GM08714 (cell line): ENCODE measurements around the gene CXXC4.

ENCODE experiments used
- H3K4me3 ChIP-seq: fragments of 200-500 bp; sonication (Bioruptor generic); 2 replicates; pipeline ENCODE4 v1.5.1; 2014; ENCODE audit warnings: mild to moderate bottlenecking, low read length, inconsistent platforms
- ZNF274 ChIP-seq: IDR thresholded peaks from 2 replicates; pipeline ENCODE4 v1.6.1; 2012; ENCODE audit warnings: mild to moderate bottlenecking, low read depth, low read length

CXXC4 gene

GRCh38 chr4:104494822-104495559 lies at the start of gene CXXC4:
CXXC4 (minus strand) TSS chr4:104494894; CDS start chr4:104491802, 3,092 bp downstream.
- no peak for TF ChIP-seq ZNF274
- peak within 1 kb of the TSS; percentile 97 for H3K4me3 ChIP-seq

DNA sequence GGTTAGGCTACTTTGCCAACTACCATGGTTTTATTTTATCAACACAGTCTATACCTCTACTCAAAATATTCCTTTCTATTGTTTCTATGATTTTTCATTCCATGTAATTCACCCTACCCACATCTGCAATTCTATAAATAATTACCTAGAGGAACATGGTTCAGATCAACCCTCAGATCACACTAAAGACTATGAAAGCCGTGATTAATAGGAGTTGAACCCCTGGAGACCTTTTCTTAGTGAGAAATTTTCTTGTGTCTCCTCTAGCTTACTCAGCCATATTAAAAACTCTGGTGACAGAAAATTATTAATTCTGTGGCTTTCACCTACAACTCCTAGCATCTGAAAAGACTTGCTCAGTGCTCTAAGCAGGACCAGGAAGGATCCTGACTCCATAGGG lies 38.5 kb upstream of the CXXC4 start:
- H3K4me3 ChIP-seq = no peak overlapping the region
- no peak for TF ChIP-seq ZNF274

DNA sequence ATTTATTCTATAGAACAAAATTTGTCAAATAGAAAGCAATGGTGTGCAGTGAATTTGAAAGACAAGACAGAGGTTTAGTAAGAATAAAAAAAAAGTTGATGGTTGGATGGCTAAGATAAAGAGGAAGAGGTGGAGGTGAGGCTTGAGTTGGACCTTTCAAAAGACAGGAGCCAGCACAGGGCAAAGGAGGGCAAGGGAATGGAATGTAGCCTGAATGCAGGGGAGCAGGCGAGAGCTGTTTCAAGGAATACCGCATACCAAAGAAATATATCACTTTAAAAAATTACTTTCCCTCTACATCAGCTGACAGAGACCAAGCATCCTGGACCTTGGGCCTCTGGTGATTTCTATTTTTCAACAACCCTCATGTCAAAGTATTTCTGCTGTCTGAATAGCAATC lies 38.0 kb upstream of the CXXC4 start:
- TF ChIP-seq ZNF274 = no peak
- H3K4me3 ChIP-seq = no peak overlapping the region

GRCh38 chr4:104531390-104531789 lies 36.7 kb upstream of the CXXC4 start:
- H3K4me3 ChIP-seq = no peak overlapping the region
- TF ChIP-seq ZNF274 = no peak

DNA sequence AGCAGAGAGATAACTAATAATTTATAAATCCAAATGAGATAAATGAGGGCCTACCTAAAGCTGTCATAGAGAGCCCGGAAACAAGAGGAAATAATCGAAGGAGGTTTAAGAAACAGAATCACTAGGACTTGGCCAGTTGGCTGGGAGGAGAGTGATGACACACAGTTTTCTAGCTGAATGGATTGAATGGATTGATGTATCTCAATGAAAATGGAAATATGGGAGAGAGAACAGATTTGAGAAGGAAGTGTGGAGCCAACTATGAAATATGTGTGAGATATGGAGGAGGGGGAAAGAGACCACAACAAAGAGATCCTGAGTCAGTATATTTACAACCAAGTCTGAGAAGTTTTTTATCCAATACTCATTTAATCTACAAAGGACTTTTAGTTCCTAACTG lies 35.7 kb upstream of the CXXC4 start:
- no peak overlapping the region for H3K4me3 ChIP-seq
- no peak for TF ChIP-seq ZNF274

DNA sequence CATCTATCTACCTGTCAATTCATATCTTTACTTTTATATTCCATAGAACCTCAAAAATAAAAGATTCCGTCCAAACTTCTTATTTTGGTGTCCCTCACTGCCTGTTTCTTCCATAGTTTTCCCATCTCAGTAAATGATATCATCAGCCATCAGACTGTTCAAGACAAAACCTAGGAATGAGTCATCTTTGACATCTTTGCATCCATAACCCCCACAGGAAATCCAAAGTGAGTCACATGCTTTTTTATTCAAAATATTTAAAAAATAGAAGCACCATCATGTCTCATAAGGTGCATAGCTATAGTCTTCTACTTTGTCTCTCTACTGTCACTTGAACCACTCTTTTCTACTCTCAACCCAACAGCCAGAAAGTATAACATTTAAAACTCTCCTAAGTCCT lies 29.9 kb upstream of the CXXC4 start:
- no peak for TF ChIP-seq ZNF274
- no peak overlapping the region for H3K4me3 ChIP-seq

DNA sequence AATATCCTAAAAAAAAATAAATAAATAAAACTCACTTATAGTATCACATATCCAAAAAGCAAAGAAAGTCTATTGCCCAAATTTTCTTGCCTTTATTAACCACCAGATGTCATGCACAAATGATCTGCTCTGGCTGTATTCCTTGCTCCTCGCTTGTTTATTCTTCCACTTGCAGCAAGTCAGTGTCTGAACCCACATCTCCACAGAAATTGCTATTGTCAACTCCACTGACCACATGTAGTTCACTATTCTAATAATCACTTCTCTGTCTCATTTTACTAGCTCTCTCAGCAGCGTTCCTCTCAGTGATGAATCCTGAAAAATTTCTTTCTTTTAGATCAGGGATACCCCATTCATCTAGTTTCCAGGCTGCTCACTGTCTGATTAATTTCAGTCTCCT lies 29.3 kb upstream of the CXXC4 start:
- no peak for TF ChIP-seq ZNF274
- no peak overlapping the region for H3K4me3 ChIP-seq

DNA sequence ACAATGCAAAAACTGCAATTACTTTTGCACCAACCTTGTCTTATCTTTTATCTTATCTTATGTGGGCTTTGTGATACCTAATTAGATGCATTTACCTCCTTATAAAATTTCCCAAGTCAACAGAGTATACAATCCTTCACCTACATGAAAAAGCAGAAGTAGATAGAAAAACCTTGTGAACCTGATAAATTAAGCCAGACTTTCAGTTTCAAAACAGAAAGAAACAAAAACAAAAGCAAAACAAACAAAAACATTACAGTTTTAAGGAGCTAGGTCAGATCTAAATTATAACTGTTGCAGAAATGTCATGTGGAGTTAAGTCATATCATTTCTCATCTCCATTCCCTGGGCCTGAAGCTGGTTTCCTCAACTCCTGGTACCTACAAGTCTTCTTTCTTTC lies 24.9 kb upstream of the CXXC4 start:
- no peak overlapping the region for H3K4me3 ChIP-seq
- TF ChIP-seq ZNF274 = no peak

- H3K4me3 ChIP-seq = no peak overlapping the region
- no peak for TF ChIP-seq ZNF274
Observed at GRCh38 chr4:104516884-104517283, 22.2 kb upstream of the CXXC4 start.

DNA sequence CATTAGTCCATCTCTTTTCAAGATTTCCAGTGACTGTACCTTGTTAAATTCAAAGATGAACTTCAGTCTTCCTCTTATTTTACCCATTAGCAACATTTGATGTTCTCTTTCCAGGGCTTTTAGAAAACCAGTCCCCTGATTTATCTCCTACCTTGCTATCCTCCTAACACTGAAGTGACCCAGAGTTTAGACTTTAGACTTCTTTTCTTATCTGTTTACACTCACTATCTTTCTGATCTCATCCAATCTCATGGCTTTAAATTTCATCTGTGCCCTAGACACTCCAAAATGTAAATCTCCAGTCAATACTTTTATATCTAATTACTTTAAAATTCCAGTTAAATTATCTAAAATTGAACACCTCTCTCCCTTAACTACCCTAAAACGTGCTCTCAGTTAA lies 13.5 kb upstream of the CXXC4 start:
- TF ChIP-seq ZNF274 = no peak
- no peak overlapping the region for H3K4me3 ChIP-seq

DNA sequence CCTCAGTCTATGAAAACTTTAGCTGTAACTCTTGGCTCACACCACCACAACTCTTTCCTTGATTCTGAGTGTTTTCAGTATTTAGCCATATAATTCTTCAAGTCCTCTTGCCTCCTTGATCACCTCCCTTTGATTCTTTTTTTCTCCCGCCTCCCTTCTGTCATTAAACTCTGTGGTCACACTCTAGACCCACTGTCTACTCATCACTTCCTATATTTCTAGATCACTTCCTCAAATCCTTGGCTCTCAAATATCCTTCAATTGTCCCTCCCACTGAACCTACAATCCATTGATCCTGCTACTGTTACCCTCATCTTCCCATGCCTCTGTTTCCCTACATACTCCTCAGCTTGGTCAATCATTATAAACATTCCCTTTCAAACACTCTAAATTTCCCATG lies 12.4 kb upstream of the CXXC4 start:
- TF ChIP-seq ZNF274 = no peak
- no peak overlapping the region for H3K4me3 ChIP-seq

DNA sequence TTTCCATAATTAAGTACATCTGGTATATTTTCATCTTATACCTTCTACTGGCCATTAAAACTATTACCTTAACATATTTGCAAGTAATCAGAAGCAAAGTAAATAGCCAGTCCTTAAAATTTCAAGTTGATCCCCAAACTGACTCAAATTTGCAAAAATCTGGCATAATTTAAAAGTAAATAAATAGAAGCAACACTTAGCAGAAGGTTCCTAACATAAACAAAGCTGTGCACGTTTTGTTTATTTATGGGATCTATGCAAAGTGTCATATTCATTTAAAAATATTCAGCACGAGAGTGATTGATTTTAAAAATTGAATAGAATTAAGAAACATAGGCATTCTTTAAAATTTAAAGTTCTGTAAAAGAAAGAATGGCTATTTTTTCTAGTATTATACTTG lies 9.8 kb upstream of the CXXC4 start:
- no peak overlapping the region for H3K4me3 ChIP-seq
- TF ChIP-seq ZNF274 = no peak

DNA sequence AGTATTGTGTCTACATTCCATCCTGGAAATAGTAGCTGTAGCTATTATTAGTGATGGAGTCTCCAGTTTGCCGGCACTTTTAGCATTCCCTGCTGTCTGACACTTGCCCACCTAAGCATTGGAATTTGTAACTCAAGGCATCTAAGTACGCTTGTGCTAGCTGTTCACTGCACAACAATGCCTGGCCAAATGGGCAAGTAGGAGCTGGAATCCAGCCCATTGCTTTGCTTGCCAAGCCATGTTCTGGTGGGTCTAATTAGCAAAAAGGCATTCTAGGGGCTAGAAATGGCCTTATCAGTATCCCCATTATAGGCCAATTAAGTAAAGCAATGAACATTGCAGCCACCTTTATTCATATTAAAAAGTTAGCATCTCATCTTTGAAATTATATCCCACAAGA lies 7.8 kb upstream of the CXXC4 start:
- H3K4me3 ChIP-seq = no peak overlapping the region
- TF ChIP-seq ZNF274 = no peak

GRCh38 chr4:104501290-104501689 lies 6.6 kb upstream of the CXXC4 start:
- H3K4me3 ChIP-seq = no peak overlapping the region
- TF ChIP-seq ZNF274 = no peak

DNA sequence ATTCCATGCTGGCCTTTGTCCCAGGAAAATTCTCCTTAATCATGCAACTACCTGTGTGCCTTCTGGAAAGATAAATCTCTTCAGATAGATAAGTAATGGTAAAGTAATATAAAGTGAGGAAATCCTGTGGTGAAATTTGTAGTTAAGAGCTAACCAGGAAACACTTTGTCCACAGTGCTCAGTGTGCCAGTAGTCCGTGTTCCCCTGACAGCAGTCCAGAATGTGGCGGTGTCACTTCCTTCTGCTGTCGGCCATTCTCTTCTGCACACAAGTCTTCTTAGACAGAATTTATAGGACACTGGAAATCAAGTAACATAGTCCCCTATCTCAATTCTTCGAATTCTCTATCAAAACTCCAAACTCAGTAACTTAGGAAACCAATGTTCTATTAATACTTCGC lies 5.7 kb upstream of the CXXC4 start:
- H3K4me3 ChIP-seq = no peak overlapping the region
- no peak for TF ChIP-seq ZNF274

DNA sequence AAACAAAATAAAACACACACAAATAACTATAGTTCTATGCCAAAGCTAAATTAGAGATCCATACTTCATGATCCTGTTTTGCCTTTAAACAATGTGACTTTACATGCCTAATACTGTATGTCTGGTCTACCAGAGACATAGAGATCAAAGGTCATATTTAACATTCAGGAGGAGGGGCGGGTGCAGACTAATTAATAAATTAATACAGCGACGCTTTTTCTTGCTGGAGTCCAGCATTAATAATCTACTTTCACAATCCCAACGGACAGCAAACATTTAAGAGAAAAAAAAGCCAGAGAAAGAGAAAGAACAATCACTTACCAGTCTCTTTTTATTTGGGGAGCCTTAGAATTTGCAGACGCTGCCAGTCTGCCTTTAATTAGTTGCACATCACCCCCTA lies 509 bp downstream of the CXXC4 start:
- peak overlapping the region; percentile 97 for H3K4me3 ChIP-seq
- no peak for TF ChIP-seq ZNF274

- H3K4me3 ChIP-seq = peak overlapping the region; percentile 97
Observed at GRCh38 chr4:104493081-104493831, 1.4 kb downstream of the CXXC4 start.

More at GRCh38 chr4:104493081-104493831, 1.4 kb downstream of the CXXC4 start:
- no peak for TF ChIP-seq ZNF274
